Measurements from ENCODE around the gene KLHL17.
A peak's percentile ranks its signal among the peaks of the same experiment; 100 is the strongest.

KLHL17 gene

DNA sequence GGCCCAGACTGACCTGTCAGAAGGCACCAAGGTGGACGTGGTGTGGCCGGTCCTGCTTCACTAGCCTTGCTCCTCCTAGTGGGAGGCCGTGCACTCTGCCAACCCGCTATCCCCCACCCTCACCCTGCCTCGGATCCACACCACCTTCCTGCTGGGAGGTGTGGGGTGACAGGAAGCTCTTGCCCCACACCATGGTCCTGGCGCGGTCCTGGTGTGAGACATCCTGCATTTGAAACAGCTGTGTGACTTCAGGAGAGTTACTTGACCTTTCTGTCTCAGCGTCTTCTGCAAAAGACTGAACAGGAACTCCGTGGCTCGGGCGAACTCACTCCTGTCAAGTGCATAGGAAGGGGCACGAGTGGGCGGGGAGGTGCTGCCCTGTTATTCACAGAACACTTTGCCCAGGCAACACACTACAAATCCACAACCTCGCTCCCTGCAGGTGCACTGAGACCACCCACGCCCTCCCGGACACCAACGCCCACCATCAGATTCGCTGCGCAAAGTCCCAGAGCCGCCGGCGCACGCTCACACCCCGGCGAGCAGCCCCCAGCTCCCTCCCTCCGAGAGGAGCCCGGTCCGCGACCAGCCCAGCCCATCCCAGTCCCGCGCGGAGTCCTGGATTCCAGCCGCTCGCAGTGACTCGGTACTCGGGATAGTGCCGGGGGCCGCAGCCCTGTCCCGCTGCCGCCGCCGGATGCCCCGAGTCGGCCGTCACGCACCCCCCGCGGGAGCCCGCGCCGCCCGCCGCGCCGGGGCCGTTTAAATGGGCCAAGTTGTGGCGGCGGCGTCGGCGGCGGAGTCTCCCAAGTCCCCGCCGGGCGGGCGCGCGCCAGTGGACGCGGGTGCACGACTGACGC is 37.0 kb upstream of the KLHL17 start, which contains the start of gene SAMD11:
TSS of gene SAMD11 (plus strand) at position 793 of the 860 bp plus-strand sequence. CDS start 509 bp downstream, outside the sequence.
- DNase-seq (ENCODE audit: extremely low read depth, low read depth), result no peak

DNA sequence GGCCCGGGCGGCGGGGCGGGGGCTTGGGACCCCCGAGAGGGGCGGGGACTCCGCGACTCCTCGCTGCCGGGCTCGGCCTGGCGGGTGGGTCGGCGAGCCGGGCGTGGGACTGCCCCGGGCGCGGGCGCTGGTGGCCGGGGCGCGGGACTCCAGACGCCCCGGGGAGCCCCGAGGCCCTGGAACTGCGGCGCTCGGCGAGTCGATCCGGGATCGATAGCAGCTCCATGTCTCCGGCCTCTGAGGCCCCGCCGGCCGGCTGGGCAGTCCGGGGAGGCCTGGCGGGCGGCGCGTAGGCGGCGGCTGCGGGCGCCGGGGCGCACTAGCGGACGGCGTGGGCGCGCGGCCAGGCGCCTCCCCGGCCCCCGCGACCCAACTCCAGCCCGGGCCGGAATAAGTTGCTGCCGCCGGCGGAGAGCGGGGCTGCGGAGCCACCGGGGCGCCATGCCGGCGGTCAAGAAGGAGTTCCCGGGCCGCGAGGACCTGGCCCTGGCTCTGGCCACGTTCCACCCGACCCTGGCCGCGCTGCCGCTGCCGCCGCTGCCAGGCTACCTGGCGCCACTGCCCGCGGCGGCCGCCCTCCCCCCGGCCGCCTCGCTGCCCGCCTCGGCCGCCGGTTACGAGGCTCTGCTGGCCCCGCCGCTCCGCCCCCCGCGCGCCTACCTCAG is 36.3 kb upstream of the KLHL17 start:
- peak overlapping the region; percentile 30 for H3K4me3 ChIP-seq (replicated peaks; ENCODE audit: low read depth, low read length)
- TF ChIP-seq, protein P1, sequence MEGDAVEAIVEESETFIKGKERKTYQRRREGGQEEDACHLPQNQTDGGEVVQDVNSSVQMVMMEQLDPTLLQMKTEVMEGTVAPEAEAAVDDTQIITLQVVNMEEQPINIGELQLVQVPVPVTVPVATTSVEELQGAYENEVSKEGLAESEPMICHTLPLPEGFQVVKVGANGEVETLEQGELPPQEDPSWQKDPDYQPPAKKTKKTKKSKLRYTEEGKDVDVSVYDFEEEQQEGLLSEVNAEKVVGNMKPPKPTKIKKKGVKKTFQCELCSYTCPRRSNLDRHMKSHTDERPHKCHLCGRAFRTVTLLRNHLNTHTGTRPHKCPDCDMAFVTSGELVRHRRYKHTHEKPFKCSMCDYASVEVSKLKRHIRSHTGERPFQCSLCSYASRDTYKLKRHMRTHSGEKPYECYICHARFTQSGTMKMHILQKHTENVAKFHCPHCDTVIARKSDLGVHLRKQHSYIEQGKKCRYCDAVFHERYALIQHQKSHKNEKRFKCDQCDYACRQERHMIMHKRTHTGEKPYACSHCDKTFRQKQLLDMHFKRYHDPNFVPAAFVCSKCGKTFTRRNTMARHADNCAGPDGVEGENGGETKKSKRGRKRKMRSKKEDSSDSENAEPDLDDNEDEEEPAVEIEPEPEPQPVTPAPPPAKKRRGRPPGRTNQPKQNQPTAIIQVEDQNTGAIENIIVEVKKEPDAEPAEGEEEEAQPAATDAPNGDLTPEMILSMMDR (IDR thresholded peaks at IDR 0.05; ENCODE audit: low read depth, low read length, missing control alignments), result no peak
- no peak for DNase-seq (ENCODE audit: extremely low read depth, low read depth)

More for the DNA sequence above, 37.0 kb upstream of the KLHL17 start, which contains the start of gene SAMD11:
- peak within 1 kb of the TSS; percentile 30 for H3K4me3 ChIP-seq (replicated peaks; ENCODE audit: low read depth, low read length)
- TF ChIP-seq, protein P1 (IDR thresholded peaks at IDR 0.05; ENCODE audit: low read depth, low read length, missing control alignments), result no peak

DNA sequence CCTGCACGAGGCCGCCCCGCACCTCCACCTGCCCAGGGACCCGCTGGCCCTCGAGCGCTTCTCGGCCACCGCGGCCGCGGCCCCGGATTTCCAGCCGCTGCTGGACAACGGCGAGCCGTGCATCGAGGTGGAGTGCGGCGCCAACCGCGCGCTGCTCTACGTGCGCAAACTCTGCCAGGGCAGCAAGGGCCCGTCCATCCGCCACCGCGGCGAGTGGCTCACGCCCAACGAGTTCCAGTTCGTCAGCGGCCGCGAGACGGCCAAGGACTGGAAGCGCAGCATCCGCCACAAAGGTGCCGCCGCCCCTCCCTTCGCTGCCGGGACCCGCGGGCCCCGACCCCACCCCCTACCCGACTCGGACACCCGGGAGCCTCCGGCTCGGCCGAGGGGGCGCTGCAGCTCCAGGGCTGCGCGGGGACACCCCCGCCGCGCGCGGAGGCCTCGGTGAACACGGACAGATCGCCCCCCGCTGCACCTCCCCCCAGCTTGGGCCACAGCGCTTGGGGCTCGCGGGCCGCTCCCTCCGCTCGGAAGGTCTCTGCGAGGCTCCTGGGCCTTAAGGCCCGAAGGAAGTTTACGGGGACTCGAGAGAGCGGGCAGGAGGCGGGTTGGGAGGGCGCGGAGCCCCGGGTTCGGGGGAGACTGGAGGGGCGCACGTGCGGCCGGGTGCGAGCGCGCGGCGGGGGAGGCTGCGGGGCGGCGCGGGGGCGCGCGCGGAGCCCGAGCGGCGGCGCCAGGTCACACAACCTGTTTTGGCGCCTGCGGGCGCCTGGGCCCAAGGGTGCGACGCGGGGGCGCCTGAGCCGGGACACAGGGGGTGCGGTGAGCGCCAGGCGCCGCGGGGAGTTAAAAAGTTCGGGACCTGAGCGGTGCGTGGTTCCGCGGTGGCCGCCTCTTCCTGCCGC is 35.5 kb upstream of the KLHL17 start:
- H3K4me3 ChIP-seq (replicated peaks; ENCODE audit: low read depth, low read length), result peak overlapping the region; percentile 30
- TF ChIP-seq, protein P1 (IDR thresholded peaks at IDR 0.05; ENCODE audit: low read depth, low read length, missing control alignments), result no peak
- no peak for DNase-seq (ENCODE audit: extremely low read depth, low read depth)

DNA sequence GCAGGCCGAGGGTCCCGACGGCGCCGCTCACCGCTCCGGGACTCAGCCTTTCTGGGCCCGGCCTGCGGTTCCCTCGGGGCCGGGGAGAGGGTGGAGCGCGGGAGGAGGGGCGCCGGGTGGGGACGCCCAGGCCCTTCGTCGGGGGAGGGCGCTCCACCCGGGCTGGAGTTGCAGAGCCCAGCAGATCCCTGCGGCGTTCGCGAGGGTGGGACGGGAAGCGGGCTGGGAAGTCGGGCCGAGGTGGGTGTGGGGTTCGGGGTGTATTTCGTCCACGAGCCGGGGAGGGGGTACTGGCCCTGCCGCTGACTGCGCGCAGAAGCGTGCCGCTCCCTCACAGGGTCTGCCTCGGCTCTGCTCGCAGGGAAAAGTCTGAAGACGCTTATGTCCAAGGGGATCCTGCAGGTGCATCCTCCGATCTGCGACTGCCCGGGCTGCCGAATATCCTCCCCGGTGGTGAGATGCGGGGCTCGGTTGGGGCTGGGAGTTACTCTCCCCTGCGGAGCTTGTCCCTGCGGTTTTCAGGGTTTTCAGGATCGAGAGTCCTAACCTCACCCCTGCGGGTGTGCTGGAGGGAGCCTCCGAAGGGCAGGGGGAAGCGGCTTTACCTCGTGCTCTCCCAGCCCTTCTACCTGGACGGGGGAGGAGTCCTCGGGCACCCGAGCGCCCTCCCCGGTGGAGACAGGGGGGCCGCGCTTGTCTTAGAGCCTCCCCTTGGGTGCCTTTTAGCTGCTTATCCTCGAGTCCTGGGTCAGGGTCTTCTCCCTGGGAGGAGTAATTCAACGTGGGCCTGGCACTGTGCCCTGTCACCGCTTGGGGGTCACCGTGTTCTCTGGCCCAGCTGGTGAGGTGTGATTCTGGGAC is 34.6 kb upstream of the KLHL17 start:
- DNase-seq (ENCODE audit: extremely low read depth, low read depth), result no peak
- peak overlapping the region; percentile 16; the same call in 1 of the 2 replicates for H3K4me3 ChIP-seq (replicated peaks; ENCODE audit: low read depth, low read length)
- TF ChIP-seq, protein P1 (IDR thresholded peaks at IDR 0.05; ENCODE audit: low read depth, low read length, missing control alignments), result no peak

DNA sequence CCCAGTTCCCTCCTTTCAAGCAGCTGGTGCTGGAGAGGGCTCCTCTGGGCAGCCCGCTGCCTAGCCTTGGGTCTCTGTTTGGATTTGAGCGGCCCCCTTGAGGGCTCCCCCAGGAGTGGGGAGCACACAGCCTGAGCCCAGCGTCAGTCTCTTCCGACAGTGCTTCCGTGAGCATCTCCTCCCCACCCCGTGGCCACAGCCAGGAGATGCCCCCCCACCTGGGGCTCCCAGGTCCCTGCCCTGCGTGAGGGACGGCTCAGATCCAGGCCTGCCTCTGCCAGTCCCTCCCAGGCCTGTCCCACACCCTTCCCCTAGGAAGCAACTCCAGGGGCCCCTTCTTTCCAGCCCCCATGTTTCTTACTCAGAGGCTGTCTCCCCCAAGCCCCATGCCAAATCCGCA is 33.1 kb upstream of the KLHL17 start:
- no peak for DNase-seq (ENCODE audit: extremely low read depth, low read depth)
- TF ChIP-seq, protein P1 (IDR thresholded peaks at IDR 0.05; ENCODE audit: low read depth, low read length, missing control alignments), result no peak
- no peak overlapping the region for H3K4me3 ChIP-seq (replicated peaks; ENCODE audit: low read depth, low read length)
